ENCODE results near the gene TIMP3.

- no peak for TF ChIP-seq GATA2 (IDR thresholded peaks at IDR 0.05; ENCODE audit: low read depth, low read length)
- no peak for TF ChIP-seq GATA3 (IDR thresholded peaks at IDR 0.05; ENCODE audit: low read depth, low read length)
Observed at GRCh38 chr22:32841175-32841574, 39.7 kb downstream of the TIMP3 start.

Data from SH-SY5Y (cell line).